NCI-H1694 treated with DMSO at 0.1 percent for 48 hours (cell line): ENCODE measurements around the gene EQTN.
A peak's percentile ranks its signal among the peaks of the same experiment; 100 is the strongest.

Source experiments
- DNase-seq: peaks from one replicate; lab custom pipeline; 2025; lab: John Stamatoyannopoulos, UW

The EQTN gene

GRCh38 chr9:27297050-27297449 lies at the start of gene EQTN:
TSS of gene EQTN (minus strand) at chr9:27297150. CDS start at chr9:27297055, 95 bp downstream.
- no peak for DNase-seq

- DNase-seq = no peak
Measured at GRCh38 chr9:27344776-27345175, 47.8 kb upstream of the EQTN start.

- DNase-seq = no peak
Measured at GRCh38 chr9:27341545-27342294, 44.8 kb upstream of the EQTN start.

DNA sequence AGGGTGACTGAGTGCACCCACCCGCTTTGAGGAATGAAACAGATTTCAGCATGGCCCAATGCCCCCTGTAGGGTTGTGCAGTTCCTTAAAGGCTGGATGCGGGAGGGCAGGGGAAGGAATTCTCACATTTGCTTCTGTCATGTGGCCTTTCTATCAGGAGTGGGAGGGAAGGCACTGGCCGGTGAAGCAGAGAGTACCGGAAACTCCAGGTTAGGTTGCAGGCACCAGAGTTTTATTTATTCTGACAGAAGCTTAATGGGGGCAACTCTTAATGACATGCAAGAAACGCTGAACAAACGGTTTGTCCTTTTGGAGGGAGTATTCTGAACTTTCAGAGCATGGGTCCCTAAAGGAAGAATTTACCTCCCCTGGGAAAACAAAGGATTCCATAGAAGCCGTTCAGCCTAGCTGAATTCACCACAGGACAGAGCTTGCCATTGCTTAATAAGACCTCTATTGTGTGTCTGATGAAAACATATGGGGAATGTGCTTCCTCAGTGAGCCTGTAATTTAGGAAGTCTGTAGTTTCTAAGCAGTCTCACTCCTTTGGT lies 44.1 kb upstream of the EQTN start:
- DNase-seq = no peak

- DNase-seq = no peak
Measured at GRCh38 chr9:27340285-27340674, 43.3 kb upstream of the EQTN start.

- no peak for DNase-seq
Measured at GRCh38 chr9:27339661-27340284, 42.8 kb upstream of the EQTN start.

DNA sequence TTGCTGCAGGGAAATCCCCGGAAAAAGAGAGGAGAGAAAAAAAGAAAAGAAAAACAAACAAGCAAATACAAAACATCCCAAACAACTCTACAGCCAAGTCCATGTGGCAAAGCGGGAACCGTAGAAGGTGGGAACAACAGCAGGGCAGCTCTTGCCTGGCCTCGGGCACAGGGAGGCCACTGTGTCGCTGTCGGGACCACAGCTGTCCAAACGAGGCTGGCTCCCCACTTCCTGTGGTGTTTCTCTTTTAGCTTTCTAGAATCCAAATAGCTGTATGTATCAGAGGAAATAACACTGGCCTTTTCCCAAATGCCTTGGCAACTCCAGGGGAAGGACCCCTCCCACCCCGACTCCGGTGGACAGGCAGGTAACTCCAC lies 41.6 kb upstream of the EQTN start:
- no peak for DNase-seq

DNA sequence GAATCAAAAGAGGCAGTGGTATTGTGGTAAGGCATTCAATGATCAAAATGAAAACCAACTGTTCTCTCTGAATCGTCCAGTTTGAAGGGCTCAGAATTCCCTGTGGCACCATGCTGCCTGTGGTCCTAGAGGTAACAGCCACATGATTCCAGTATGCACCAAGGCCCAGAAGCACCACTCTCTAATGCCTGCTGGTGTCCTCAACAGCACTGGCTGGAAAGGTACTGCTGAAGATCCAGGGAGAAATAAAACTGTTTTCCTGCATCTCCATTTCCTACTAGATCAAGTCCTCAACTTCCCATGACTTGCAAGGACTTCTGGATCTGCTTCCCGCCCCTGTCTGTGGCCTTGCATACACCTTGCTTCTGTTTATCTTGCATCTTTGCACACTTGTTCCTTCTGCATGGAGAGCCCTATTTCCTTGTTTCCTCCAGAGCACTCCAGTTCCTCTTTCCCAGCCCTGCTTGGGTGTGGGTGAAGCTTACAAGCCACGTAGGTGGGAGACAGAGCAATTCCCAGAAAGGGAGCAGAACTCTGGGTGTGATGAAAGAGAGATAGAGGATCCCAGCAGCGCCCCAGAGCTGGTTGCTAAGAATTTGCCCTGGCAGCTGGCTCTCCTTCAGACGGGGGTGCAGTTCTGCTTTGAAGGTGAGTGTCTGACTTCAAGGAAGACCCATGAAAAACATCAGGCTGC lies 41.0 kb upstream of the EQTN start:
- no peak for DNase-seq

- no peak for DNase-seq
Measured at GRCh38 chr9:27337236-27337635, 40.3 kb upstream of the EQTN start.

GRCh38 chr9:27336829-27337228 lies 39.9 kb upstream of the EQTN start:
- DNase-seq = no peak

- DNase-seq = no peak
Measured at GRCh38 chr9:27336126-27336525, 39.2 kb upstream of the EQTN start.

GRCh38 chr9:27335075-27335474 lies 38.1 kb upstream of the EQTN start:
- DNase-seq = no peak

DNA sequence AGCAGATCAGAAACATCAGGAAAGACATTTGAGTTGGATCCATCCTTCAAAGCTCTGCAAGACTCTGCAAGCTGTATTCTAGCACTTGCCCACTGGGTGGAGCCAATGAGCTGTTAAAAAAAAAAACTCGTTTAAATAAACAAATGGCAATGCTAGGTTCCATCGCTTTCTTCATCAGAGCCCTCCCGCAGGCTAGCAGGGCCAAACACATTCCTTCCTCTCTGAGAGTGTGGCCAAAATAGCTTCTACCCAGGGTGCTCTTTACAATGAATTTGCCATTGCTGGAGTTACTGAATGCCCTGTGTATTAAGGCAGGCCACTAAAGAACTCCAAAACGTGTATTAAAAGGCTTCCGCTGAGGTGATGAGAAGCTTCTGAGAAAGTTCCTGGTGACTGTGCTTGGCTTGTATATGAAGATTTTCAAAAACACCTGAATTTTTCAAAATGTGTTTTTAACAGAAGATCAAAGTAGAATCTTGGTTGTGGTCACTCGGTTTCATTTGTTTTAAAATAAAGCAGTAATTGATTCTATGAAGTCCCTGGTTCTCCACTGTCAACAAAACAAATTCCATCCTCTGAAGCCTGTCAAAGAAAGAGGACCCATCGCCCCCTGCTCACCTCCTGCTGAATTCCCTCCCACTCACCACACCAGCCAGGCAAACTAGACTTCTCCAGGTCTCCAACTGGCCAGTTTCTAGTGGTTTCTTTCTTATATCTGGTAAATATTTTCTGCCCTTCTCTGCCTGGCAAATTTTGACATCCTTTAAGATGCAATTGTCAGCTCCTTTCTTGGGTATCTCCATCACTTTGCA lies 36.5 kb upstream of the EQTN start:
- DNase-seq = peak; percentile 82

GRCh38 chr9:27331393-27331792 lies 34.4 kb upstream of the EQTN start:
- no peak for DNase-seq

DNA sequence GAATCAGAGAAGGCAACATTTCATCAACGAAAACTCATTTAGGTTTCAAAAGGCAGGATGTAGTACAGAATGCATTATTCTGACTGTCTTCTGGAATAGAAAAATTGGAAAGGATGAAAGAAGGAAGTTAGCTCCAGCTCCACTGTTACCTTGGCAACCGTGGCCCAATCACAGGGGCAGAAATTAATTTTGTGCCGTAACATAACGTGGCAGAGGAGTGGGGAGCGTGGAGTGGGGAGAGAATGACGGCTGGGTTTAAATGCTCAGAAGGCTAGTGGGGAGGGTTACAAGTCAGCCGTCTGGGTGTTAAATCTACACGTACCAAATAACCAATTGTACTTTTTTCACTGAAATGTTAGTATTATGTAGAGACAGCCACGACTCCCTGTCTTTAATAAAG lies 32.3 kb upstream of the EQTN start:
- DNase-seq = no peak

GRCh38 chr9:27328483-27328882 lies 31.5 kb upstream of the EQTN start:
- DNase-seq = no peak

DNA sequence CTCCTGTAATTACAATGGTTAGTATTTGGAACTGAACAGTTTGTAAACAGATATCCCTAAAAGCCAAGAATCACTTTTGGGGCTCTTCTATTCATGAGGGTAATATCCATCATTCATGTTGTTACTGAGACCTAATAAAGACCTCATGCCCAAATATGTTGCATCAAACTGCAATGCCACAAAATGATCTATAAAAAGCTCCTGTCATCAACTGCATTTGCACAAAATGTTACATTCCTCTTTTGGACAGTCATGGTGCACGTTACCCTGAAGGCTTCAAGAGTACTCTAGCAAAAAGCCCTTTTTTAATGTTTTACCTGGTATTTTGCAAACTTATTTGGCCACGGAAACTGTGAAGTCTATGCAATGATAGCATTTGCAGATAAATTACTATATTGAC lies 14.2 kb upstream of the EQTN start:
- no peak for DNase-seq

DNA sequence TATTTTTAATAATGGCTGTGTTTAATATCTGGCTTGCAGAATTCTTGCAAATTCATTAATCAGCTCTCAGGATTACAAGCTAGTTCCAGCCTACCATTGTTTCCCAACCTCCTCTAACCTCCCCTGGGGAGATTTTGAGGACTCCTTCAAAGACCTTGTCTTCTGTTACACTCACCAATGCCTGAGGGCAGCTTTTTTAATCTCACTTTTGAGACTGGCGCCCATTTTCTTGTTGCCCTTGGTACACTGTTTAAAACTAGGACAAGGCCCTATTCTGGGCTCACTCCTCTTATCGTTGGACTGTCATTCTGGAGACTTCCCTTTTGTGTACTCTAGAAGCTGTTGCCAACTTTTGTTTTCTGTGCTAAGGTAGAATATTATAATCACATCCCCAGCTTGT lies 13.6 kb upstream of the EQTN start:
- DNase-seq = no peak

- no peak for DNase-seq
Measured at GRCh38 chr9:27308691-27309390, 11.9 kb upstream of the EQTN start.

DNA sequence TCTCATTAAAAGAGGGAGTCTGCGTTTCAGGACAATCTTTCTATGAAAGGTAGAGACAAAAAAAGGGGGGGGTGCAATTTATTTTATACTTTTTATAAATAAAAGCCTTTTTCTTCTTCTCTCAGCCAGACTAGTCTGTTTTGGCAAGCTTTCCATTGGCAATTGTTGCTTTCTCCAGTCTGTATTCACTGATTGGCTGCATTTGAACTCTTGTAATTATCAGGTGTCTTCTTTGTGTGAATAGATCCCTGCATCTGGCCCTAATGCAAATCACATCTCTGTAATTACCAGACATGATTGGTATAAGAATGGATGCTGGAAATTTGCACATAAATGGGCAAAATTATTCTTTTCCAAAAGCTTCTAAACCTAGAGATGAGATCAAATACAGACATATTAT lies 7.6 kb upstream of the EQTN start:
- no peak for DNase-seq

DNA sequence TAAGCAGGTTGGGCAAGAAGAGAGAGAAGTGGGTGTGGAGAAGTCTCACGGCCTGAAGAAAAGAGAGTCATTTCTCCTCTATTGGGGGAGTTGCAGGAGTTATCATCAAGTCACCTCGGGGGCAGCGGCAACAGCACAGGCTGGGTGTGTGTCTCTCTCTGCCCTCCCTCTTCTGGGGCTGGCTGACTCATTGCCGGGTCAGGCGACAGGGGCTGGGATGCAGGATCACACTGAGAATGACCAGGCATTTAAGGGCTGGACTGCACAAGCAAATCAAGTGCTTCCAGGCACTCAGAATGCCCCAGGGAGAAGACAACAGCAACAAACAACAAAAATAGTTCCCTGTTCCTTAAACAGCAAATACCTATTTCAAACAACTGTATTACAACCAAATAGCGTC lies 6.3 kb upstream of the EQTN start:
- no peak for DNase-seq

DNA sequence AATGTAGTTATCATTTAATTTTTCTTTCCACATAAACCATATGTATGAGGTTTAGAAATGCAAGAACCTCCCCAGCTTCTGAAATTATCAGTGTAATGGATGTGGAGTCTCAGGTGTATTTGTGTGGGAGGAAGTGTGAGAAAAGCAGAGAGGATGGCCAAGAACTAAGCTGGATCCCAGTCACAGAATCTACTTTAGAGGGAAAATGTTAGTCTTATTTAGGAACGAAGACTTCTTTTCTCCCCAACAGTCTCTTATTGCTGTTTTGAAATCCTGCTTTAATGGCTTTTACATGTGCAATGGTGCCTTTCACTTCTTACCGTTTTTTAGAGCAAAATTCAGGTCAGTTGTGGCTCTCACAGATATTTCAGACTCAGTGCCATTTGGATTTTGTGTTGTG lies 3.0 kb downstream of the EQTN start:
- no peak for DNase-seq
